Measurements from ENCODE around the gene SYNPO2L.
"Not testable (repeated sequence)": the region's sequence is repeated elsewhere in the genome, so short reads cannot be mapped to it uniquely, and the experiment has no call there.

Gene SYNPO2L, protein sequence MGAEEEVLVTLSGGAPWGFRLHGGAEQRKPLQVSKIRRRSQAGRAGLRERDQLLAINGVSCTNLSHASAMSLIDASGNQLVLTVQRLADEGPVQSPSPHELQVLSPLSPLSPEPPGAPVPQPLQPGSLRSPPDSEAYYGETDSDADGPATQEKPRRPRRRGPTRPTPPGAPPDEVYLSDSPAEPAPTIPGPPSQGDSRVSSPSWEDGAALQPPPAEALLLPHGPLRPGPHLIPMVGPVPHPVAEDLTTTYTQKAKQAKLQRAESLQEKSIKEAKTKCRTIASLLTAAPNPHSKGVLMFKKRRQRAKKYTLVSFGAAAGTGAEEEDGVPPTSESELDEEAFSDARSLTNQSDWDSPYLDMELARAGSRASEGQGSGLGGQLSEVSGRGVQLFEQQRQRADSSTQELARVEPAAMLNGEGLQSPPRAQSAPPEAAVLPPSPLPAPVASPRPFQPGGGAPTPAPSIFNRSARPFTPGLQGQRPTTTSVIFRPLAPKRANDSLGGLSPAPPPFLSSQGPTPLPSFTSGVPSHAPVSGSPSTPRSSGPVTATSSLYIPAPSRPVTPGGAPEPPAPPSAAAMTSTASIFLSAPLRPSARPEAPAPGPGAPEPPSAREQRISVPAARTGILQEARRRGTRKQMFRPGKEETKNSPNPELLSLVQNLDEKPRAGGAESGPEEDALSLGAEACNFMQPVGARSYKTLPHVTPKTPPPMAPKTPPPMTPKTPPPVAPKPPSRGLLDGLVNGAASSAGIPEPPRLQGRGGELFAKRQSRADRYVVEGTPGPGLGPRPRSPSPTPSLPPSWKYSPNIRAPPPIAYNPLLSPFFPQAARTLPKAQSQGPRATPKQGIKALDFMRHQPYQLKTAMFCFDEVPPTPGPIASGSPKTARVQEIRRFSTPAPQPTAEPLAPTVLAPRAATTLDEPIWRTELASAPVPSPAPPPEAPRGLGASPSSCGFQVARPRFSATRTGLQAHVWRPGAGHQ

DNA sequence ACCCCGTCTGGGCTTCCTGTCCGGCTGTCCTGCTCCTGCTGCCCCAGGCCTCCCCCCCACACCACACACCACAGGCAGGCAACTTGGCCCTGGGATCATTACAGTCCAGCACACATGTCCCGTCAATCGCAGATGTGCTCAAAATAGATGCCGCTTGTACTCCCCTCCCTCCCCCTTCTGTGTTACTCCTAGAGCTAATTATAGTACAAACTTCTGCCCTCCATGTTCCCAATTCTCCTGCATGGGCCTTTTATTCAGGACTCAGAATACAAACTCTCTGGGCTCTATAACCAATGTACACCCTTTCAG, at the start of gene SYNPO2L:
TSS of gene SYNPO2L (minus strand) at position 40 of the 309 bp plus-strand sequence. CDS start 107 bp downstream, outside the sequence.
- DNase-seq, result no peak

DNA sequence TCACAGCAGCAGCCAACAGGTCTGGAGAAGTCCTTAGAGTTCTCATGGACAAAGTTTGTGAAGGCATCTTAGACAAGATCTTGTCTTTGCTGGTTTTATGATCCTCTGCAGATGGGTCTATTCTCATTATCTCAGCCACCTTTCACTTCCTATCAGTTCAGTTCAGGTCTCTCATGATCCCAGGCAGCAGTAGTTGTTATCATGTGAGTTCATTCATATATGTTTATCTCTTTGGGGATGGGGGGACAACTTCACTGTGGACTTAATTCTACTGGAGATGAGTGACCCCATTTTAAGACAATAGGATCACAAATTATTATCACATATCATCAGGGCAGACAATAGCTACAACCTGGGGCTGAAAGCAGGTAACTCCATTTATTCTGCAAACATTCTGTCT, 48.1 kb upstream of the SYNPO2L start:
- DNase-seq, result not testable (repeated sequence)

DNA sequence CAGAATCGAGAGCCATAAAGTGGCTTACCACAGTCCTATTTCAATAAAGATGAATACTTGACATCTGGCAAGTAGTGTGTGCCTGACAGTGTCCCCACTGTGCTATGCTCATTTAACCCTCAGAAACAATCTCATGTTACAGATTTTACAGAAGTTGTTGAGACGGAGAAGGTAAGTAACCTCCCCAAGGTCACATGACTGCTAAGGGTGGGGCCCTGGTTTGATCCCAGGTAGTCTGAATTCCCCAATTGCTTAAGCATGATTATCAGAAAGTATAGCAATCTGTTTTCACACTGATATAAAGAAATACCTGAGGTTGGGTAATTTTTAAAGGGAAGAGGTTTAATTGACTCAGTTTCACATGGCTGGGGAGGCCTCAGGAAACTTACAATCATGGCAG, 43.0 kb upstream of the SYNPO2L start:
- not testable (repeated sequence) for DNase-seq

DNA sequence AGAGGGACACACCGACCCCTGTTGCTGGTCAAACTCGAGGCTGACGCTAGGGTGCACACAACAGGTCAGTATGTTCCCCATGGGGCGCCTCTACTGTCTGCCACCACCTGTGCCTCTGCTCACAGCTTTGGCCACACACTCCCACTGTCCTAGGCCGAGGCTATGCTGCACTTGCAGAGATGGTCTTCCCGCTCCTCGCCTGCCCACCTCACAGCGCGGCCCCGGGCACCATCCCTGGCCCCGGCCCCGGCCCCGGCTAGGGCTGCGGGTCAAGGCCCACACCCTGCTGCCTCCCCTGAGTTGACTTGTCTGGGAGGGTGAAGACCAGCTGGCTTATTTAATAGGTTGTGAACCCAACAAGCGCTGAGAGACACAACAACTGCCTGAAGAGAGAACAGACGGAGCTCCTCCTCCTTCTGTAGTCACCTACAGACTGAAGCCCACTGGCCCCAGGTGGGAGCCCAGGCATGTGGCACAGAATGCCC, 41.9 kb upstream of the SYNPO2L start, which contains the start of gene AGAP5:
TSS of gene AGAP5 (minus strand) at position 435 of the 485 bp plus-strand sequence. CDS start at position 81, 354 bp downstream.
- DNase-seq, result not testable (repeated sequence)

DNA sequence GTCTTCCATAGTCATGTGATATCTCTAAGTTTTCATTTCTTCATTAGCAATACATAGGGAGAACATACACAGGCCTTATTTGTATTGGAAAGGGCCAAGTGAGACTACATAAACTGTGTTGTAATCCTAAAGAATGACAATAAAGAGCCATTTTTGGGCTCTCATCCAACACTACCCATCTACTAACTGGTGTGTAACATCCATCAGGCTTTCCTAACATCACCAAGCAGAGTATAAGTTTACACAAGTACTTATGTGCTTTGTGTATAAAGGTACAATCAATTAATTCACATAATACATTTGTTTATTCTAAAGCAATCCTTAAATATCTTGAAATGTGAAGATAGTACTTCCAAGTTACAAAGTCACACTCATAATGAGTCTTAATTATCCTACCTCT, 39.5 kb upstream of the SYNPO2L start:
- DNase-seq, result not testable (repeated sequence)

DNA sequence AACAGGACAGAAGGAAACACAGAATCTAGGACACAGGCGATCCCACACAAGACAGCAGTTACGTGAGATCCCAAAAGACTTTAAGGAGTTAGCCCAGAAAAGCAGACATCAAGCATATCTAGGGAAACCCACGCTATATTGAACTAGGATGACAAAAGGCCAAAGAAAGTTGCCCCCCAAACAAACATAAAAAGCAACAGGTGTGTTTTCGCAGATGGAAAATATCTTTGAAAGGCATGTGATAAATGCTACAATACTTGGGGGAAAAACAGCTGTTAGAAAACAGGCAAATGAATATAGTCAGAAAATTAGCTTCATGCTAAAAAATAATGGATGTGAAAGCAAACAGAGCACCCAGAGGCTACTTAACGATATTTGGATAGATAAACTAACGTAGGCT, 34.9 kb upstream of the SYNPO2L start:
- not testable (repeated sequence) for DNase-seq

DNA sequence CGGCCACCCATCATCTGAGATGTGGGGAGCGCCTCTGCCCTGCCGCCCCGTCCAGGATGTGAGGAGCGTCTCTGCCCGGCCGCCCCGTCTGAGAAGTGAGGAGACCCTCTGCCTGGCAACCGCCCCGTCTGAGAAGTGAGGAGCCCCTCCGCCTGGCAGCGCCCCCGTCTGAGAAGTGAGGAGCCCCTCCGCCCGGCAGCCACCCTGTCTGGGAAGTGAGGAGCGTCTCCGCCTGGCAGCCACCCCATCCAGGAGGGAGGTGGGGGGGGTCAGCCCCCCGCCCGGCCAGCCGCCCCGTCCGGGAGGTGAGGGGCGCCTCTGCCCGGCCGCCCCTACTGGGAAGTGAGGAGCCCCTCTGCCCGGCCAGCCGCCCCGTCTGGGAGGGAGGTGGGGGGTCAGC, 33.8 kb upstream of the SYNPO2L start:
- not testable (repeated sequence) for DNase-seq

DNA sequence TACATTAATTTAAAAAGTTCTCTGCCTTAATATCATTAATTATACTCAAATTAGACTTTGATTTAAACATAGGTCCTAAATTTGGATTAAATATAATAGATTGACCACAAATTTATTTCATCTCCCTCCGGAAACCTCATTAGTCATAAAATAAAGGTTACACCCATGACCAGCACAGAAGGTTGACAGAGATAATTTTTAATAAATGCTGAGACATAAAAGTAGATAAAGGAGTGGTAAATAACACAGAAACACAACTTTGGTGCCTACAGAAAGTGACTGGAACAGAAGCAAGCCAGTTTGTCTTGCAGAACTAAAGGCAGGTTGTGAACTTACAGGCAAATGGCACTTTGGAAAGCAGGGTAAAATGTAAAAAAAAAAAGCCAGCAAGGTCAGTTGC, 31.8 kb upstream of the SYNPO2L start:
- not testable (repeated sequence) for DNase-seq

DNA sequence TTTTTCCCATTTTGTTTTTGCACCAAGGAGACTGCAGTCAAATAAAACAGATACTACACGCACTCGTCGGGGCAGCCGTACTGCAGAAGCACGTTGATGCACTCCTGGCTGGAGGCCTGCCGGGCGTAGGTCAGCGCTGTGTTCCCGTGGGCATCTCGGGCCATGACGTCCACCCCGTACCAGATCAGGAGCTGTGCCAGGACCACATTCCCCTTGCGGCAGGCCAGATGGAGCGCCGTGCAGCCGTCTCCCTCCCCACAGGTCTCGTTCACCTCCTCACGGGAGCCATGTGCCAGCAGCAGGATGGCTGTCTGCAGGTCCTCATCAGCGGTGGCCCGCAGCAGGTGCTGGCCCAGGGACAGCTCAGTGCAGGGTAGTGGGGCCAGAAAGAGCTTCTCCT, 18.7 kb upstream of the SYNPO2L start:
- not testable (repeated sequence) for DNase-seq

DNA sequence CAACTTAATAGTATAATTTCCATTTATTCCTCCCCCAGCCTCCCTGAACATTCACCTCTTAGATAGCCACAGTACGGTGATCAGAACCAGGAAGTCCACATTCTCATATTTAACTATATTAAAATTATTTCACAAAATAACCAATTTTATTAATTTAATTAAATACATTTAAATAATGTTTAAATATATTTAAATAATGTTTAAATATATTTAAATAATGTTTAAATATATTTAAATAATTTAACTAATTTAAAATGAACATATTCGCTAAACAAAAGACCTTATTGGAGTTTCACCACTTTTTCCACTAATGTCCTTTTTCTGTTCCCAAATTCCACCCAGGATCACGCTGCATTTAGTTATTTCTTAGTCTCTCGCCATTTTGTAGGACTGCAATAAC, 12.5 kb upstream of the SYNPO2L start:
- DNase-seq, result not testable (repeated sequence)

DNA sequence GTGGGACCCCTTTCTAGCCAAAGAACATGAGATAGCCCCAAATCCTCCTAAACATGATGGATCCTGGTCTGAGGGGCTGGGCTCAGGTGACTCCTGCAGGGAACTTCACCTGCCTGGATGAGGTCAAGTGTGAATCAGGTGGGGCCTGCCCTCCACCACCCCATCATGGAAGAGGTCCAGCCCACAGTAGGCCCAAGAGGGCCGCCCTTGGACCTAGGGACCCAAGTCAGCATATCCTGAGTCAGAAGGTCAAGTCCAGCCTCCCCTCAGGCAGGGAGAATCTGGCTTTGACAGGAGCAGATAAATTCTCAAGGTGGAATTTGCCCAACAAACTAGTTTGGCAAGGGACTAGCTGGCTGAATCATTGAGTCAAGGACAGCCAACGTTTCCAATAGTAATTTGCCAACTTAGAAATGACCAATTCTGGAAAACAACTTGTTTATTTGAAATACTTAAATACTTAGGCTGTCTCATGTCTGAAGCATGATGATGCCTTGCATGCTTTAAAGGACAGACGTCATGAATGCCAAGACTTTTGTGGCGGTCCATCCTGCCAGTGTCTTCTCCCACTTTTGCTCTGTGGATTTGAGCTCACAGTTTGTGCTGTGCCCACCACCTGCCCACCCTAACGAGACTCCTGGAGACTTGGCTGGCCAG, 10.5 kb upstream of the SYNPO2L start:
- not testable (repeated sequence) for DNase-seq

DNA sequence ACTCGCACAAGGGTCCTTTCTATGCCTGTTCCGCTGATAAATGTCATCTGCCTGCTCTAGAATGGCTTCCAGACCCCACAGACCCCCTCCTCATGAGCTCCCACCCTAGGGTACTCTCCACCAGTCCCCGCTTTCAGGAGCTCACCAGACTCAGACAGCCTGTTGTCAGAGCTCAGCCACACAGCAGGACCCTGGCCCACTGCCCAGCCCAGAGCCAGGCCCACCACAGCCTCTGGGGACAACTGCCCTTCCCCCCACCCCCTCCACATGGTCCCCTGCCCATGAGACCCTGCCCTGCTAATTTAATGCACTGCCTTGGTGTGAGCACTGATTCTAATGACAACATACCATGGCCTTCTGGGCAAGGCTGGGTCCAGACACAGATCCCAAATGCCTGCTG, 9.8 kb upstream of the SYNPO2L start:
- not testable (repeated sequence) for DNase-seq

DNA sequence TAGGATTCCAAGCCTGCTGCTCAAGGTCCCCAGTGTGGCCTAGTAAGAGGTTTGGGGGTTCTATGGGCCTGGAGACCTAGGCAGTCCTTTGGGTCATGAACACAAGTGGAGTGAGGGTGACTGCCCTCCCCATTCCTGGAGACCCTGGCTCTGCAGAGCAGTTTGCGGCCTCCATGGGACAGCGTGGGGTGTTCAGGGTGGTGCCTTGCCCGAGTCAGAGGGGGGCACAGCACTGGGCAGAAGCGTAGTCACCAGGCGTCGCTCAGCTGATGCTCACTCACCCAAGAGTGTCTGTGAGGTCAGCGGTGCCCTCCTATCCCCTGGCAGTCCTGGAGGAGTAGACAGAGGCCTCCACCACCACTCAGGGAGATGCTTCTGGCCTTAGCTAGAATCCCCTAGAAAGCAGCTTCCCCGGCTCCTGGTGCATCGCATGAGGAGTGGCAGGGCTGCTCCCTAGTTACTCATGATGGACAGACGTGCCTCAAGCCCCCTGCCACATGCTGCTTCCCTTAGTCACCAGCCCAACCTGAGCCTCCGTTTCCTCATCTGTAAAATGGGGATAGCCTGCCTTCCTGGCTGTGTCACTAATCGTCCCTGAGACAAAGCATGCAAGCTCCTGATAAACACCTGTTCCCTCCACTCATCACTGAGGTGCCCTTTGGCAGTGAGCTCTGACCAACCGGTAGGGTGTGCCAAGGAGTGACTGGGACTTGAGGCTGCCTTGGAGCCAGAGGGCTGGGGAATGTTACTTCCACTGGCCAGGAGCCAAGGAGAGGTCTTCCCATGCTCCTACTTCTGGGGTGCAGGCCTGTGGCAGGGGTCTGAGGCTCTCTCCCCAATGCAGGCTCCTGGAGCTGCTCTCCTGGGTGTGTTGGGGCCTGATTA, 8.6 kb upstream of the SYNPO2L start:
- not testable (repeated sequence) for DNase-seq

DNA sequence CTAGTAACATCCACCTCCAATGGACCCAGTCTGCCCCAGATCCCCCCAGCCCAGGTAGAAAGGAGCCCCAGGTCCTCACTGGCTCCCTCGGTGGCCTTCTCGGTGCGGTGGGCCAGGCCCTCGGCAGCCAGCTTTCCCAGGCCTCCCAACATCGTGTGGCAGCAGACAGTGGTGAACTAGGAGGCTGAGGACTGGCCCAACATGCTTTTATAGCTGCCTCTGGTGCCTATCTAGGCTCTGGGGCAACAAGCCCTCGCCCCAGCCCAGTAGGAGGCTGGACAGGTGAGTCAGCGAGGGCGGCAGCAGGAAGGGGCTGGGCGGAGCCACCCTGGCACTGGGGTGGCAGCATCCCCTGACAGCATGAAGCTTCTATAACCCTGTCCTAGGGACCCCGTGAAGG, 7.8 kb upstream of the SYNPO2L start:
- not testable (repeated sequence) for DNase-seq

DNA sequence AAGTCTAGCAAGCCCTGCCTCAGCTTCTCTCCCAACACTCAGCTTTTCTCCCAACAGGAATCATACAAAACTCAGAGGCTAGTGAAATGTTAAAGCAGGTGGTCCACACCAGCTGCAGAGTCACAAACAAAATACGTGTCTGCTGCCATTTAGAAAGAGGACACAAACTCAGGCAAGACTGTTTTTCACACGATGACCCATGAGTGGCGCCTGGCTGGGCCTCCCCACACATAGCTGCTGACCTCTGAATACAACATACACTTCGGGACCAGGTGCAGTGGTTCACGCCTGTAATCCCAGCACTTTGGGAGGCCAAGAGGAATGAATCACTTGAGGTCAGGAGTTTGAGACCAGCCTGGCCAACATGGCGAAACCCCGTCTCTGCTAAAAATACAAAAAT, 6.9 kb upstream of the SYNPO2L start:
- DNase-seq, result not testable (repeated sequence)

DNA sequence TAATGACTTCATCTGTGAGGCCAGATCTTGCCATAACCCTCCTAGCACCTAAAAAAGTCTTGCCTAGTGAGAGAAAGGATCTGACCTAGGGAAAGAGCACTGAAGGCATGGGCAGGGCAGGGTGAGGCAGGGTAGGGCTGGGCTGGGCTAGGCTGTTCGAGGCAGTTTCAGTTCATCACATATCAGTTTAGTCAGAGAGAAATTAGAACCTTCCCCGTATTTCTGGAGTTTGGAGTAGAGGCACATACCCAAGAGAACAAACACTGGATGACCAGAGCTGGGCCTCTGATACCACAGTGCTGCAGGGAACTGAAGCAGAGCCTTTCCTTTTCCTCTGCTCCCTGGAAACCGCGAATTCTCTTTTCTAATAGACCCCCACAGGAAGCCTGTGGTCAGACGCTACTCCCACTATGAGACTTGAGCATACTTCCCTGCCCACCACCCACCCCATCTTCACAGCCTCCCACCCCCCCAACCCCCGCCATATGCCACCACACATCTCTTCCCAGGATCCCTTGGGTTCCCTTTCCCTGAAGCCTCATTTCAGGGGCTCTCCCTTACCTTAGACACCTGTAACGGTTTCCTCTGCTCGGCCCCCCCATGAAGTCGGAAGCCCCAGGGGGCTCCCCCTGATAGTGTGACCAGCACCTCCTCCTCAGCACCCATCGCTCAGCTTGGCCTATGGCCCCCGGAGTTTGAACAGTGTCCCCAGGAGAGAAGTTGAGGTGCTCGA, 406 bp downstream of the SYNPO2L start:
- no peak for DNase-seq

DNA sequence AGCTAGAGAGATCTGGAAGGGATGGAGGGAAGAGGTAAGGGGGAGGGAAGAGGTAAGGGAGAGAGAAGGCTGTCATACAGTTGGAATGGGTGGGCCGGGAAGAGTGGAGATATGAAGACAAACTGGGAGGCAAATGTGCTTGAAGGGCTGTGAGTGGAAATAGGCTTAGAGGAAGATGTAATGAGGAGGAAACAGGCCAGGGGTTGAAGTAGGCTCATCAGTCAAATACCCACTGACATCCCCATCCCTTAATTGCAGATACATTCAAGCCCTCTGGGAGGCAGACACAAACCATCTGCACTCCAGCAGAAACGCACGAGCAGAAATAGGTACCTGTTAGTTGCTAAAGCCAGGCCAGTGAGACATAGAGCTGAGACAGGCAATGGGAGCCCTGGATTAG, 2.1 kb downstream of the SYNPO2L start:
- no peak for DNase-seq

DNA sequence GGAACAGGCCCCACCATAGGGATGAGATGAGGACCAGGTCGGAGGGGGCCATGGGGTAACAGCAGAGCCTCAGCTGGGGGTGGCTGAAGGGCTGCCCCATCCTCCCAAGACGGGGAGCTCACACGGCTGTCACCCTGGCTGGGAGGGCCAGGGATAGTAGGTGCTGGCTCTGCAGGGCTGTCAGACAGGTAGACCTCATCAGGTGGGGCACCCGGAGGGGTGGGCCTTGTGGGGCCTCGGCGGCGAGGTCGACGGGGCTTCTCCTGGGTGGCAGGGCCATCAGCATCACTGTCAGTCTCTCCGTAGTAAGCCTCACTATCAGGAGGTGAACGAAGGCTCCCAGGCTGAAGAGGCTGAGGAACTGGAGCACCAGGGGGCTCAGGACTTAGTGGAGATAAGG, 2.6 kb downstream of the SYNPO2L start:
- DNase-seq, result no peak

DNA sequence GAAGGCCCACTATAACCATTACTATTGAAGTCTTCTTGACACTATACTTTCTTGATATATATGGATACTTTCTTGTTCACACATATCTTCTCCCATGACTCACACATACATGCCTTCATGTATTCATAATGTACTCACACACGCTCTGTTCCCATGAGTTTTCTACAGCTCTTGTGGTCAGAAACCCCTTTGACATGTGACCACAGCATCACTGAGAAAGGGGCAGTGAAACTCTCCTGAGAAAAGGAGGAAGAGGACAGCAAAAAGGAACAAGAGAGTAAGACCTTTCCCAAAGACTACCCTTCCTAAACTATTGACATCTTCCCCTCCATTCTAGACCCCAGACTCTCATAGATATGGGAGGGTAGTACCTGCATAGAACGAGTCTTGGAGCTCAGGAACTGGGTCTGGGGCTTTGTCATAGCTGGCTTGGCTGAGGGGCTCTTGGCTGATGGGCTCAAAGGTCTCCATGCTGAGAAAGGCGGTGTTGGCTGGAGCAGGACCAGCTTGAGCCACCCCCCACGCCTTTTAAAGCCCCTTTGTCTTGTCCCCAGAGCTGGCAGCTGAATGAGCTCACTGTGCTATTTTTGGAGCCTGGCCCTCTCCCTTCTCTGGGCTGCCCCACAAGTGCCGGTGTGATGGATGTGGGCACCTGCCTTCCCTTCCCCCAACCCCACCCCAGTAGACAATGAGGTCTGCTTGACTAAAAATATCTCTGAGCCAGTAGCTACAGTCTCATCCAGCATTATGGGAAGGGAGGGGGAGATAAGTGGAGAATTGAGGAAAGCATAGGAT, 5.1 kb downstream of the SYNPO2L start:
- DNase-seq, result peak in 19 of 58 donors; percentile 0 to 46 (median 16)
